ENCODE data around the gene RPP25L. TPM values are rescaled to one million over a fixed set of nuclear protein-coding genes. Genes with fewer than 3 reads are reported as not detected.
A peak's percentile ranks its signal among the peaks of the same experiment; 100 is the strongest.

Gene RPP25L
- polyA plus RNA-seq, 1 donor from 2014 or later = 31.4 TPM

GRCh38 chr9:34579808-34580163, 32.1 kb downstream of the RPP25L start:
- Histone ChIP-seq H3K4me3 (ENCODE audit: low read length) (peak overlapping the region; percentile 59), H3K9ac (ENCODE audit: low read length) (peak overlapping the region; percentile 58), H3F3A (ENCODE audit: insufficient read depth, low read length, poor library complexity, severe bottlenecking) (peaks cover 5% of the 10 kb centered on the region), H3K9me2 (ENCODE audit: insufficient read depth, low read length) (no peaks in the 10 kb centered on the region), H3K36me3 (ENCODE audit: insufficient read depth, low read length) (no peaks in the 10 kb centered on the region), H3K9me3 (ENCODE audit: low read length) (no peaks in the 10 kb centered on the region), H2AFZ (ENCODE audit: low read depth, low read length) (no peak overlapping the region), H3K79me2 (replicated peaks; ENCODE audit: insufficient read depth, low read length) (peaks cover 26% of the 10 kb centered on the region), H4K20me1 (ENCODE audit: insufficient read depth) (peaks cover 3% of the 10 kb centered on the region), H3K27ac (ENCODE audit: low read length) (peak overlapping the region; percentile 46), H3K4me2 (ENCODE audit: low read length) (no peak overlapping the region), H3K27me3 (ENCODE audit: insufficient read depth, low read depth, low read length) (no peaks in the 10 kb centered on the region)
- no peak for TF ChIP-seq POLR2AphosphoS5 (IDR thresholded peaks at IDR 0.05)
- TF ChIP-seq MXI1 (conservative IDR thresholded peaks at IDR 0.05; ENCODE audit: poor library complexity, severe bottlenecking) = no peak
- no peak for TF ChIP-seq SMC3 (conservative IDR thresholded peaks at IDR 0.05; ENCODE audit: poor library complexity)

- TF ChIP-seq POLR2AphosphoS5 (IDR thresholded peaks at IDR 0.05) (peak; percentile 20), RAD21 (conservative IDR thresholded peaks at IDR 0.05) (no peak)
- Histone ChIP-seq H2AFZ (ENCODE audit: low read depth, low read length) (no peak overlapping the region), H3K9me2 (ENCODE audit: insufficient read depth, low read length) (no peaks in the 10 kb centered on the region), H3F3A (ENCODE audit: insufficient read depth, low read length, poor library complexity, severe bottlenecking) (peaks cover 5% of the 10 kb centered on the region), H3K27me3 (ENCODE audit: insufficient read depth, low read depth, low read length) (no peaks in the 10 kb centered on the region), H4K20me1 (ENCODE audit: insufficient read depth) (peaks cover 3% of the 10 kb centered on the region), H3K4me2 (ENCODE audit: low read length) (peak overlapping the region; percentile 71), H3K9ac (ENCODE audit: low read length) (peak overlapping the region; percentile 58), H3K79me2 (replicated peaks; ENCODE audit: insufficient read depth, low read length) (peaks cover 20% of the 10 kb centered on the region), H3K27ac (ENCODE audit: low read length) (peak overlapping the region; percentile 56), H3K4me3 (ENCODE audit: low read length) (peak overlapping the region; percentile 59), H3K9me3 (ENCODE audit: low read length) (no peaks in the 10 kb centered on the region), H3K36me3 (ENCODE audit: insufficient read depth, low read length) (no peaks in the 10 kb centered on the region)
These were observed 32.6 kb downstream of the RPP25L start for GRCh38 chr9:34579104-34579807.

- Histone ChIP-seq H3K4me3 (ENCODE audit: low read length) (peak overlapping the region; percentile 59), H3K9ac (ENCODE audit: low read length) (peak overlapping the region; percentile 58), H3K27ac (ENCODE audit: low read length) (peak overlapping the region; percentile 56), H3K9me3 (ENCODE audit: low read length) (no peaks in the 10 kb centered on the region), H3K79me2 (replicated peaks; ENCODE audit: insufficient read depth, low read length) (peaks cover 21% of the 10 kb centered on the region), H3F3A (ENCODE audit: insufficient read depth, low read length, poor library complexity, severe bottlenecking) (peaks cover 5% of the 10 kb centered on the region), H4K20me1 (ENCODE audit: insufficient read depth) (peaks cover 3% of the 10 kb centered on the region), H3K27me3 (ENCODE audit: insufficient read depth, low read depth, low read length) (no peaks in the 10 kb centered on the region), H3K4me2 (ENCODE audit: low read length) (peak overlapping the region; percentile 53), H3K9me2 (ENCODE audit: insufficient read depth, low read length) (no peaks in the 10 kb centered on the region), H3K36me3 (ENCODE audit: insufficient read depth, low read length) (no peaks in the 10 kb centered on the region), H2AFZ (ENCODE audit: low read depth, low read length) (no peak overlapping the region)
- TF ChIP-seq EZH2 (IDR thresholded peaks at IDR 0.05; ENCODE audit: borderline replicate concordance, insufficient read depth, low read length, poor library complexity, severe bottlenecking) = no peak
- peak; percentile 68 for TF ChIP-seq POLR2AphosphoS5 (IDR thresholded peaks at IDR 0.05)
These were observed 33.4 kb downstream of the RPP25L start for GRCh38 chr9:34578241-34579103.

- H3F3A ChIP-seq (ENCODE audit: insufficient read depth, low read length, poor library complexity, severe bottlenecking) = peaks cover 5% of the 10 kb centered on the region
- peak overlapping the region; percentile 59 for H3K4me3 ChIP-seq (ENCODE audit: low read length)
- H2AFZ ChIP-seq (ENCODE audit: low read depth, low read length) = no peak overlapping the region
- H3K79me2 ChIP-seq (replicated peaks; ENCODE audit: insufficient read depth, low read length) = peaks cover 18% of the 10 kb centered on the region
- no peaks in the 10 kb centered on the region for H3K9me3 ChIP-seq (ENCODE audit: low read length)
- H3K36me3 ChIP-seq (ENCODE audit: insufficient read depth, low read length) = no peaks in the 10 kb centered on the region
- peaks cover 3% of the 10 kb centered on the region for H4K20me1 ChIP-seq (ENCODE audit: insufficient read depth)
- no peaks in the 10 kb centered on the region for H3K9me2 ChIP-seq (ENCODE audit: insufficient read depth, low read length)
- peak overlapping the region; percentile 58 for H3K9ac ChIP-seq (ENCODE audit: low read length)
- peak overlapping the region; percentile 57 for H3K27ac ChIP-seq (ENCODE audit: low read length)
- no peak overlapping the region for H3K4me2 ChIP-seq (ENCODE audit: low read length)
- no peaks in the 10 kb centered on the region for H3K27me3 ChIP-seq (ENCODE audit: insufficient read depth, low read depth, low read length)
- TF ChIP-seq SMC3 (conservative IDR thresholded peaks at IDR 0.05; ENCODE audit: poor library complexity) = no peak
- TF ChIP-seq CTCF (IDR thresholded peaks at IDR 0.05; ENCODE audit: poor library complexity, severe bottlenecking) = no peak
- TF ChIP-seq EP300 (conservative IDR thresholded peaks at IDR 0.05; ENCODE audit: poor library complexity, severe bottlenecking) = no peak
- TF ChIP-seq REST (IDR thresholded peaks at IDR 0.05; ENCODE audit: borderline replicate concordance) = no peak
- no peak for TF ChIP-seq RAD21 (conservative IDR thresholded peaks at IDR 0.05)
- TF ChIP-seq MXI1 (conservative IDR thresholded peaks at IDR 0.05; ENCODE audit: poor library complexity, severe bottlenecking) = no peak
- TF ChIP-seq POLR2AphosphoS5 (IDR thresholded peaks at IDR 0.05) = no peak
- TF ChIP-seq TAF1 (IDR thresholded peaks at IDR 0.05; ENCODE audit: low read depth) = no peak
These were observed 34.3 kb downstream of the RPP25L start for GRCh38 chr9:34577400-34578240.
